ENCODE data around the gene ABLIM3. TPM values are rescaled to one million over a fixed set of nuclear protein-coding genes. Genes with fewer than 3 reads are reported as not detected.

The ABLIM3 gene
- total RNA-seq, 2 donors from 2014 or later = 0.14 to 0.19 TPM

GRCh38 chr5:149198148-149198547, 56.9 kb downstream of the ABLIM3 start:
- no peak for ATAC-seq (replicated peaks in 1 of 2)
- no peaks in the 10 kb centered on the region for H3K4me1 Mint-ChIP-seq (ENCODE audit: low read depth)
- DNase-seq = no peak
- no peaks in the 10 kb centered on the region for H3K36me3 Mint-ChIP-seq (ENCODE audit: insufficient read depth in 2 of 2)
- H3K4me3 Mint-ChIP-seq = no peak overlapping the region
- H3K9me3 Mint-ChIP-seq = no peaks in the 10 kb centered on the region
- H3K27me3 Mint-ChIP-seq (ENCODE audit: low read depth) = no peaks in the 10 kb centered on the region
- no peak overlapping the region for H3K27ac Mint-ChIP-seq

DNA sequence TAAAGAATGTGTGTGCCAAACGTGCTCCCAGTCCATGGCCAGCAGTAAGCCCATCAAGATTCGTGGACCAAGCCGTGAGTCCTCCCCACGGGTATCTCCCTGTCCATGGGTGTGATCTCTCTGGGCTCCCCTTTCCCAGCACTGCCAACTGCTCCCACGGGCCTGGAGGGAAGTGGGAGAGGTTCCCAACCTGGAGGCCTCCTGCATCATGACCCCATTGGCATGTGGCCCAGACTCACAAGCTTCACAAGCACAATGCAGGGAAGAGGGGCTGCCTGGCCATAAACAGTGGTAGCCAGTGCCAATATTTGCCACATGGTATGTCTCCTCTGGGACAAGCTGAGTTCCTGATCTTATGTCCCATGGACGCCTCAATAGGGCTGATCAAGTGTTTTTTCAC, 59.1 kb downstream of the ABLIM3 start:
- H3K27ac Mint-ChIP-seq = no peak overlapping the region

GRCh38 chr5:149201121-149201637, 59.9 kb downstream of the ABLIM3 start:
- H3K4me3 Mint-ChIP-seq = no peak overlapping the region
- H3K36me3 Mint-ChIP-seq (ENCODE audit: insufficient read depth in 2 of 2) = no peaks in the 10 kb centered on the region
- H3K27me3 Mint-ChIP-seq (ENCODE audit: low read depth) = no peaks in the 10 kb centered on the region
- DNase-seq (no peak), ATAC-seq (replicated peaks in 1 of 2) (no peak)
- H3K9me3 Mint-ChIP-seq = no peaks in the 10 kb centered on the region
- no peak overlapping the region for H3K27ac Mint-ChIP-seq
- H3K4me1 Mint-ChIP-seq (ENCODE audit: low read depth) = no peaks in the 10 kb centered on the region

More for the DNA sequence above, 59.1 kb downstream of the ABLIM3 start:
- Mint-ChIP-seq H3K9me3 (no peaks in the 10 kb centered on the region), H3K36me3 (ENCODE audit: insufficient read depth in 2 of 2) (no peaks in the 10 kb centered on the region), H3K27me3 (ENCODE audit: low read depth) (no peaks in the 10 kb centered on the region), H3K4me3 (no peak overlapping the region), H3K4me1 (ENCODE audit: low read depth) (no peaks in the 10 kb centered on the region)
- ATAC-seq (replicated peaks in 1 of 2) (no peak), DNase-seq (no peak)

DNA sequence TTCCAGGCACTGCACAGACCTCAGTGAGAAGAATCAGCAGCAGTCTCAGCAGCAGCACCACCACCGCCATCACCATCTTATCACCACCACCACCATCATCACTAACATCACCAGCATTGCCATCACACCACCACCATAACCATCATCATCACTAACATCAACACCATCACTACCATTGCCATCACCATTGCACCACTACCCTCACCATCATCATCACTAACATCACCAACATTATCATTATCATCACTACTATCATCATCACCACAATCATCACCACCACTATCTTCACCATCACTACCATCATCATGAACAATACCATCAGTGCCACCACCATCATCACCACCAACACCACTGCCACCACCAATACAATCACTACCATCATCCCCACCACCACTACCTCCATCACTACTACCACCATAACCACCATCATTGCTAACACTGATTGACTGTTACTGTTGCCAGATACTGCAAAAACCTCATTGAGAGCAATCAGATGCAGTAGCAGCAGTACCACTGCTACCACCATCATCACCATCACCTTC, 61.7 kb downstream of the ABLIM3 start:
- DNase-seq (no peak), ATAC-seq (replicated peaks in 1 of 2) (no peak)
- H3K27me3 Mint-ChIP-seq (ENCODE audit: low read depth) = no peaks in the 10 kb centered on the region
- no peak overlapping the region for H3K27ac Mint-ChIP-seq
- no peaks in the 10 kb centered on the region for H3K4me1 Mint-ChIP-seq (ENCODE audit: low read depth)
- no peaks in the 10 kb centered on the region for H3K9me3 Mint-ChIP-seq
- no peaks in the 10 kb centered on the region for H3K36me3 Mint-ChIP-seq (ENCODE audit: insufficient read depth in 2 of 2)
- H3K4me3 Mint-ChIP-seq = no peak overlapping the region

GRCh38 chr5:149203921-149204441, 62.7 kb downstream of the ABLIM3 start:
- Mint-ChIP-seq H3K9me3 (no peaks in the 10 kb centered on the region), H3K4me1 (ENCODE audit: low read depth) (no peaks in the 10 kb centered on the region), H3K36me3 (ENCODE audit: insufficient read depth in 2 of 2) (no peaks in the 10 kb centered on the region), H3K27ac (no peak overlapping the region), H3K27me3 (ENCODE audit: low read depth) (no peaks in the 10 kb centered on the region), H3K4me3 (no peak overlapping the region)
- no peak for ATAC-seq (replicated peaks in 1 of 2)
- DNase-seq = no peak

DNA sequence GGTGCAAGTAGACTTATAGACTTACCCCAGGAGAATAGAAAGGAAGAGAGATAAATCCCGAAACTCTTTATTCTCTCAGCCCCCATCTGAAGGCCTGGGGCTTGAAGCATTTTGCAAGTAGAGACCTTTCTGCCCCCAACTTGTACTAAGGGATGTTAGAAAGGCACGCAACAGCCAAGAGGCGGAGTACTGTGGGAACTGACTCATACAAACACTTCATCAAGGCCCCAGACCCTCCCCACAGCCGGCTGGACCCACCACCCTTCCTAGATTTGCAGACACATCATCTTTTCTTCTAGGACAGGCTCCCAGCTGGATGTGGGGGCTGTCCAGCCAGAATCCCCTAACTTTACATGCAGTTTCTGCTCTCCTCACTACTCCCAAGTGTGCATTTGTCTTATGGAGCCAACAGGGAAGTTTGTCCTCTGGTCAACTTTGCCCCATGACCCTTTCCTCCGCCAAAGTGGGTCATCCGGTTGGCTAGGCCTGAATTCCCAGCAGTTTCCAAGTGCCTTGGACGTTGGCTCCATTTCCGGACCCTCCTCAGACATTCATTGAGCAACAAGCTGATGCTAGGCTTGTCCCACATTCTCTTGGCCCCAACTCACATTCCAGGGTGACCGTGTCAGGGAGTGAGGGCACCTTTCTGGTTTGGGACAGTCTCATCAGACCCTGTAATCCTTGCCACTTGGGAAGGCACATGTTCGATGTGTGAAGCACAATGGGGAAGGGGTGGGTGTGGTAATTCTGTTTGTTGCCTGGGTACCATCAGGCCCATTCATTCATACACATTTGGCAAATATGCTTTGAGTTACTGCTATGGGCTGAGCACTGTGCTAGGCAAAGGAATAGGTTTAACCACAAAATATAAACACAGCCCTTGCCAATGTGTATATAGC, 64.6 kb downstream of the ABLIM3 start:
- Mint-ChIP-seq H3K4me3 (no peak overlapping the region), H3K4me1 (ENCODE audit: low read depth) (no peaks in the 10 kb centered on the region), H3K36me3 (ENCODE audit: insufficient read depth in 2 of 2) (no peaks in the 10 kb centered on the region), H3K27ac (no peak overlapping the region), H3K27me3 (ENCODE audit: low read depth) (no peaks in the 10 kb centered on the region), H3K9me3 (no peaks in the 10 kb centered on the region)
- DNase-seq (no peak), ATAC-seq (replicated peaks in 1 of 2) (no peak)

GRCh38 chr5:149206524-149207141, 65.3 kb downstream of the ABLIM3 start:
- no peak overlapping the region for H3K4me3 Mint-ChIP-seq
- H3K27me3 Mint-ChIP-seq (ENCODE audit: low read depth) = no peaks in the 10 kb centered on the region
- H3K9me3 Mint-ChIP-seq = no peaks in the 10 kb centered on the region
- ATAC-seq (replicated peaks in 1 of 2) (no peak), DNase-seq (no peak)
- no peak overlapping the region for H3K27ac Mint-ChIP-seq
- H3K4me1 Mint-ChIP-seq (ENCODE audit: low read depth) = peaks cover 6% of the 10 kb centered on the region
- H3K36me3 Mint-ChIP-seq (ENCODE audit: insufficient read depth in 2 of 2) = no peaks in the 10 kb centered on the region

DNA sequence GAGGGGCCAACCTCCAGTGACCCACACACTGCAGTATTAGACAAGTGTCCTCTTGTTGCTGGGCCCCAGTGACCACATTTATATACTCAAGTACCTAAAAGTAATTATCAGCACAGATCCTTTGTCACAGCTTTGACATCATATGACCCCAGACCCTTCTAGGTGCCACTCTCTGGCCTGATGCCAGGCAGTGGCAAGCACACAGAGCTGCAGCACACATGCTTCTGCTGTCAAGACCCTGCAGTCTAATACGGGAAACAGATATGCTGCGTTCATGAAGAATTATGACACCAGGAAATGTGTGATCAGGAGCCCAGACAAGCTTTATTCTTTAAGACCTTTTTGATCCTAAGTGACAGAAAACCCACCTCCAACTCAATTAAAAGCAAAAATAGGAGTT, 66.5 kb downstream of the ABLIM3 start:
- peaks cover 0 to 2% of the 10 kb centered on the region in 2 donors for H3K9me3 Mint-ChIP-seq
- H3K36me3 Mint-ChIP-seq (ENCODE audit: insufficient read depth in 2 of 2) = no peaks in the 10 kb centered on the region
- no peak overlapping the region for H3K4me3 Mint-ChIP-seq
- DNase-seq = no peak
- peaks cover under 1% of the 10 kb centered on the region for H3K27me3 Mint-ChIP-seq (ENCODE audit: low read depth)
- peaks cover 11% of the 10 kb centered on the region for H3K4me1 Mint-ChIP-seq (ENCODE audit: low read depth)
- ATAC-seq (replicated peaks in 1 of 2) = no peak
- H3K27ac Mint-ChIP-seq = no peak overlapping the region

DNA sequence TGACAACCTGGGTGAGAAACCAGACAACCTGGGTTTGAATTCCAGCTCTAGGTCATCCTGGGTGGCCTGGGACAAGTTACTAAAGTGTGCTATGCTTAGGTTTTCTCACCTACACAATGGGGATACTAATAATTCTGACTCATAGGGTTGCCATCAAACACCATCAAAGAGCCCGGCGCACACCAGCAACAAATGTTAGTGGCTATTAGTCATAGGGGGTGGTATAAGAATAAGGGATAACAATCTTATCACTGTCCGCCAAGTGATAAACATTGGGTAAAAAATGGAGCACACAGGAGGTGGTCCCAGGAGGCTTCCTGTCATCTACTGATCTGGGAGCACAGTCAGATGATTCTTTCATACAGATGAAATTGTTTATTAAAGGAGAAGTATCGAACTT, 68.9 kb downstream of the ABLIM3 start:
- Mint-ChIP-seq H3K4me3 (no peak overlapping the region), H3K9me3 (peaks cover 0 to 7% of the 10 kb centered on the region in 2 donors), H3K27me3 (ENCODE audit: low read depth) (peaks cover 7% of the 10 kb centered on the region), H3K4me1 (ENCODE audit: low read depth) (peaks cover 11% of the 10 kb centered on the region), H3K36me3 (ENCODE audit: insufficient read depth in 2 of 2) (no peaks in the 10 kb centered on the region), H3K27ac (no peak overlapping the region)
- ATAC-seq (replicated peaks in 1 of 2) (no peak), DNase-seq (no peak)

GRCh38 chr5:149210968-149211490, 69.7 kb downstream of the ABLIM3 start:
- no peak for DNase-seq
- H3K4me1 Mint-ChIP-seq (ENCODE audit: low read depth) = peaks cover 11% of the 10 kb centered on the region
- ATAC-seq (replicated peaks in 1 of 2) = no peak
- peaks cover 7% of the 10 kb centered on the region for H3K27me3 Mint-ChIP-seq (ENCODE audit: low read depth)
- H3K27ac Mint-ChIP-seq = no peak overlapping the region
- peaks cover 0 to 7% of the 10 kb centered on the region in 2 donors for H3K9me3 Mint-ChIP-seq
- H3K36me3 Mint-ChIP-seq (ENCODE audit: insufficient read depth in 2 of 2) = no peaks in the 10 kb centered on the region
- no peak overlapping the region for H3K4me3 Mint-ChIP-seq

DNA sequence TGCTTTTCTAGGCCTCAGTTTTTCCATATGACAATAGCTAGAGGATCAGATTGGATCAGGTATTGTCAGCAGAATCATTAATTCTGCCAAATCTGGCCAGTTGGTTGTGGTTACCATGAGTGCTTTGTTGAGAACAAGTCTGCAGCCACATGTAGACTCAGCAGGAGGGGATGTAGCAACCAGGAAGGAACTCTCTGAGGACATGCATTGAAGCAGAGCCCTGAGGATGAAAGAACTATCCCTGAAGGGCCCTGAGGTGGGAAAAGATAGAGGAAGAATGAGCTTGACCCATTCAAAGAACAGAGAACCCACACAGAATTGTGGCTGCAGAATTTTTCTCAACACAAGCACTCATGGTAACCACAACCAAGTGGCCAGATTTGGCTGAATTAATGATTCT, 70.3 kb downstream of the ABLIM3 start:
- Mint-ChIP-seq H3K27ac (no peak overlapping the region), H3K27me3 (ENCODE audit: low read depth) (peaks cover 7% of the 10 kb centered on the region), H3K4me3 (no peak overlapping the region), H3K4me1 (ENCODE audit: low read depth) (peaks cover 11% of the 10 kb centered on the region), H3K36me3 (ENCODE audit: insufficient read depth in 2 of 2) (no peaks in the 10 kb centered on the region), H3K9me3 (peaks cover 0 to 7% of the 10 kb centered on the region in 2 donors)
- ATAC-seq (replicated peaks in 1 of 2) (no peak), DNase-seq (no peak)

- Mint-ChIP-seq H3K27ac (no peak overlapping the region), H3K9me3 (peaks cover 0 to 7% of the 10 kb centered on the region in 2 donors), H3K27me3 (ENCODE audit: low read depth) (peaks cover 7% of the 10 kb centered on the region), H3K4me1 (ENCODE audit: low read depth) (peaks cover 11% of the 10 kb centered on the region), H3K4me3 (no peak overlapping the region), H3K36me3 (ENCODE audit: insufficient read depth in 2 of 2) (no peaks in the 10 kb centered on the region)
- DNase-seq = no peak
- no peak for ATAC-seq (replicated peaks in 1 of 2)
These were observed 71.1 kb downstream of the ABLIM3 start for GRCh38 chr5:149212198-149212951.
